Measurements from ENCODE around the gene EML4.

DNA sequence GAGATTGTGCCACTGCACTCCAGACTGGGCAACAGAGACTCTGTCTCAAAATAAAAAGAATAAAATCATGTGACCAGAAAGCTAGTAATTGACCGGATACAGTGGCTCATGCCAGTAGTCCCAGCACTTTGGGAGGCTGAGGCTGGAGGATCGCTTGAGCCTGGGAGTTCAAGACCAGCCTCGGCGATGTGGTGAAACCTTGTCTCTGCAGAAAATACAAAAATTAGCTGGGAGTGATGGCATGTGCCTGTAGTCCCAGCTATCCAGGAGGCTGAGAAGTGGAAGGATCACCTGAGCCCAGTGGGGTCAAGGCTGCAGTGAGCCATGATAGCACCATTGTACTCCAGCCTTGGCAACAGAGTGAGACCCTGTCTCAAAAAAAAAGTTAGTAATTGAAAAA lies 155.1 kb downstream of the EML4 start:
- TF ChIP-seq, protein P1, sequence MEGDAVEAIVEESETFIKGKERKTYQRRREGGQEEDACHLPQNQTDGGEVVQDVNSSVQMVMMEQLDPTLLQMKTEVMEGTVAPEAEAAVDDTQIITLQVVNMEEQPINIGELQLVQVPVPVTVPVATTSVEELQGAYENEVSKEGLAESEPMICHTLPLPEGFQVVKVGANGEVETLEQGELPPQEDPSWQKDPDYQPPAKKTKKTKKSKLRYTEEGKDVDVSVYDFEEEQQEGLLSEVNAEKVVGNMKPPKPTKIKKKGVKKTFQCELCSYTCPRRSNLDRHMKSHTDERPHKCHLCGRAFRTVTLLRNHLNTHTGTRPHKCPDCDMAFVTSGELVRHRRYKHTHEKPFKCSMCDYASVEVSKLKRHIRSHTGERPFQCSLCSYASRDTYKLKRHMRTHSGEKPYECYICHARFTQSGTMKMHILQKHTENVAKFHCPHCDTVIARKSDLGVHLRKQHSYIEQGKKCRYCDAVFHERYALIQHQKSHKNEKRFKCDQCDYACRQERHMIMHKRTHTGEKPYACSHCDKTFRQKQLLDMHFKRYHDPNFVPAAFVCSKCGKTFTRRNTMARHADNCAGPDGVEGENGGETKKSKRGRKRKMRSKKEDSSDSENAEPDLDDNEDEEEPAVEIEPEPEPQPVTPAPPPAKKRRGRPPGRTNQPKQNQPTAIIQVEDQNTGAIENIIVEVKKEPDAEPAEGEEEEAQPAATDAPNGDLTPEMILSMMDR (IDR thresholded peaks at IDR 0.05): no peak
- TF ChIP-seq EZH2 (IDR thresholded peaks at IDR 0.05): no peak
- no peak for TF ChIP-seq EZH2phosphoT487 (IDR thresholded peaks at IDR 0.05)

Measured in neural progenitor cell (in vitro differentiated cells).